GM12878 (cell line): Measurements from ENCODE around the gene TBC1D2B.

Source experiments
- CHD4 ChIP-seq: fragments of 200-600 bp; sonication (generic); IDR thresholded peaks from 2 replicates; pipeline ENCODE4 v1.6.1; 2016; ENCODE audit warnings: mild to moderate bottlenecking
- CTCF ChIP-seq, 3 experiments: IDR thresholded peaks in 2 of 3; conservative IDR thresholded peaks in 1 of 3; 2 replicates each; pipeline ENCODE4 v1.5.1; 2011; ENCODE audit warnings: low read depth in 3 of 3, low read length in 3 of 3, mild to moderate bottlenecking in 3 of 3, control low read depth in 2 of 3, moderate library complexity in 2 of 3, inconsistent platforms in 1 of 3, mixed read lengths in 1 of 3; ENCODE audit not compliant: control insufficient read depth in 2 of 3, insufficient read depth in 1 of 3; ENCODE audit errors: extremely low read depth in 1 of 3
- EP300 ChIP-seq, 2 experiments: fragments of 150-350 bp in 1 of 2; IDR thresholded peaks; 2 replicates each; pipeline ENCODE4 v1.6.1; 2011 to 2012; ENCODE audit warnings: low read depth in 2 of 2, low read length in 2 of 2, borderline replicate concordance in 1 of 2, improper control_type of control experiment in 1 of 2, inconsistent platforms in 1 of 2; ENCODE audit not compliant: control insufficient read depth in 1 of 2
- SMC3 ChIP-seq: IDR thresholded peaks from 2 replicates; pipeline ENCODE4 v1.6.1; 2011; ENCODE audit warnings: low read length, improper control_type of control experiment, borderline replicate concordance
- STAT1 ChIP-seq: fragments of 450-650 bp; conservative IDR thresholded peaks from 2 replicates; pipeline ENCODE4 v1.6.1; 2014; ENCODE audit warnings: antibody characterized with exemption, mild to moderate bottlenecking
- TF ChIP-seq, protein P1 (sequence below): fragments of 450-650 bp; IDR thresholded peaks from 2 replicates; pipeline ENCODE4 v1.6.1; 2014; ENCODE audit warnings: mild to moderate bottlenecking
- TF ChIP-seq, protein P2 (sequence below): fragments of 450-650 bp; IDR thresholded peaks from 2 replicates; pipeline ENCODE4 v1.6.1; 2016; ENCODE audit warnings: mild to moderate bottlenecking, moderate library complexity, borderline replicate concordance

GRCh38 chr15:78016860-78017259 is 60.7 kb downstream of the TBC1D2B start:
- no peak for TF ChIP-seq SMC3
- TF ChIP-seq EP300 (IDR thresholded peaks at IDR 0.05; ENCODE audit: borderline replicate concordance in 1 of 2, control insufficient read depth in 1 of 2, low read depth in 2 of 2, low read length in 2 of 2) = no peak
- TF ChIP-seq, protein P1, sequence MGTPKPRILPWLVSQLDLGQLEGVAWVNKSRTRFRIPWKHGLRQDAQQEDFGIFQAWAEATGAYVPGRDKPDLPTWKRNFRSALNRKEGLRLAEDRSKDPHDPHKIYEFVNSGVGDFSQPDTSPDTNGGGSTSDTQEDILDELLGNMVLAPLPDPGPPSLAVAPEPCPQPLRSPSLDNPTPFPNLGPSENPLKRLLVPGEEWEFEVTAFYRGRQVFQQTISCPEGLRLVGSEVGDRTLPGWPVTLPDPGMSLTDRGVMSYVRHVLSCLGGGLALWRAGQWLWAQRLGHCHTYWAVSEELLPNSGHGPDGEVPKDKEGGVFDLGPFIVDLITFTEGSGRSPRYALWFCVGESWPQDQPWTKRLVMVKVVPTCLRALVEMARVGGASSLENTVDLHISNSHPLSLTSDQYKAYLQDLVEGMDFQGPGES = no peak
- no peak for TF ChIP-seq CTCF (IDR thresholded peaks at IDR 0.05 in 2 of 3, conservative IDR thresholded peaks at IDR 0.05 in 1 of 3; ENCODE audit: control insufficient read depth in 2 of 3, extremely low read depth in 1 of 3, insufficient read depth in 1 of 3, low read depth in 3 of 3, low read length in 3 of 3)
- no peak for TF ChIP-seq CHD4
- TF ChIP-seq, protein P2, sequence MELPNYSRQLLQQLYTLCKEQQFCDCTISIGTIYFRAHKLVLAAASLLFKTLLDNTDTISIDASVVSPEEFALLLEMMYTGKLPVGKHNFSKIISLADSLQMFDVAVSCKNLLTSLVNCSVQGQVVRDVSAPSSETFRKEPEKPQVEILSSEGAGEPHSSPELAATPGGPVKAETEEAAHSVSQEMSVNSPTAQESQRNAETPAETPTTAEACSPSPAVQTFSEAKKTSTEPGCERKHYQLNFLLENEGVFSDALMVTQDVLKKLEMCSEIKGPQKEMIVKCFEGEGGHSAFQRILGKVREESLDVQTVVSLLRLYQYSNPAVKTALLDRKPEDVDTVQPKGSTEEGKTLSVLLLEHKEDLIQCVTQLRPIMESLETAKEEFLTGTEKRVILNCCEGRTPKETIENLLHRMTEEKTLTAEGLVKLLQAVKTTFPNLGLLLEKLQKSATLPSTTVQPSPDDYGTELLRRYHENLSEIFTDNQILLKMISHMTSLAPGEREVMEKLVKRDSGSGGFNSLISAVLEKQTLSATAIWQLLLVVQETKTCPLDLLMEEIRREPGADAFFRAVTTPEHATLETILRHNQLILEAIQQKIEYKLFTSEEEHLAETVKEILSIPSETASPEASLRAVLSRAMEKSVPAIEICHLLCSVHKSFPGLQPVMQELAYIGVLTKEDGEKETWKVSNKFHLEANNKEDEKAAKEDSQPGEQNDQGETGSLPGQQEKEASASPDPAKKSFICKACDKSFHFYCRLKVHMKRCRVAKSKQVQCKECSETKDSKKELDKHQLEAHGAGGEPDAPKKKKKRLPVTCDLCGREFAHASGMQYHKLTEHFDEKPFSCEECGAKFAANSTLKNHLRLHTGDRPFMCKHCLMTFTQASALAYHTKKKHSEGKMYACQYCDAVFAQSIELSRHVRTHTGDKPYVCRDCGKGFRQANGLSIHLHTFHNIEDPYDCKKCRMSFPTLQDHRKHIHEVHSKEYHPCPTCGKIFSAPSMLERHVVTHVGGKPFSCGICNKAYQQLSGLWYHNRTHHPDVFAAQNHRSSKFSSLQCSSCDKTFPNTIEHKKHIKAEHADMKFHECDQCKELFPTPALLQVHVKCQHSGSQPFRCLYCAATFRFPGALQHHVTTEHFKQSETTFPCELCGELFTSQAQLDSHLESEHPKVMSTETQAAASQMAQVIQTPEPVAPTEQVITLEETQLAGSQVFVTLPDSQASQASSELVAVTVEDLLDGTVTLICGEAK = no peak
- no peak for TF ChIP-seq STAT1
